ENCODE results near the gene RFX2.
A peak's percentile ranks its signal among the peaks of the same experiment; 100 is the strongest.

DNA sequence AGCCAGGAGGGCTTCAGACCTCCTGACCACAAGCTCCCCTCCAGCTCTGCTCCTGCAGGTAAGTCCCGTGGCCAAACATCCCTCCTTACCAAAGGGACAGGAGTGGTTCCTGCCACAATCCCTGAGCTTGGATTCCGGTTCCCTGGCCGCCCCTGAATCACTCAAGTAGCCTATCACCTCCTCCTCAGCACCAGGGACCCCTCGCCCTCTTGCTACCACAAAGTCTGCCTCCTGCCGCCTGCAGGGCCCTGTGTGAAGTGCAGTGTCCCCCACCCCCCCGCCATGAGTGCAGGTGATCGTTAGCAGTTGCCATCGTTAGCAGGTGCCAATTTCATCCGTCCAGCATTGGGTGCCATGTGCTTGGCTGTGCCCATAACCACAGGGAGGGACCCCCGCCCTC lies 91.5 kb downstream of the RFX2 start:
- TF ChIP-seq CEBPB (IDR thresholded peaks at IDR 0.05; ENCODE audit: borderline replicate concordance in 1 of 2, low read depth in 2 of 2, low read length in 2 of 2) (no peak), CTCF (IDR thresholded peaks at IDR 0.05 in 2 of 3, conservative IDR thresholded peaks at IDR 0.05 in 1 of 3; ENCODE audit: control insufficient read depth in 2 of 3, extremely low read depth in 1 of 3, insufficient read depth in 1 of 3, low read depth in 3 of 3, low read length in 3 of 3) (peak in 2 of 3 experiments; percentile 26 to 35; a peak in 2 of 6 replicates), RB1 (IDR thresholded peaks at IDR 0.05; ENCODE audit: borderline replicate concordance) (no peak), RAD21 (IDR thresholded peaks at IDR 0.05; ENCODE audit: insufficient read depth, low read depth, low read length) (no peak), EZH2 (IDR thresholded peaks at IDR 0.05; ENCODE audit: borderline replicate concordance, control insufficient read depth, low read depth, low read length) (no peak)
